H1 (cell line): ENCODE results near the gene GPR161. TPM values are rescaled to one million over a fixed set of nuclear protein-coding genes. Genes with fewer than 3 reads are reported as not detected.

ENCODE experiments used
- CHD1 ChIP-seq: IDR thresholded peaks from 2 replicates; pipeline ENCODE4 v1.6.1; 2012; ENCODE audit warnings: low read depth, low read length, improper control_type of control experiment
- EP300 ChIP-seq, 2 experiments: IDR thresholded peaks; 1 replicate in 1 of 2; 2 replicates in 1 of 2; pipeline ENCODE4 v1.6.1; 2011 to 2012; ENCODE audit warnings: low read depth in 2 of 2, low read length in 2 of 2, mild to moderate bottlenecking in 2 of 2, borderline replicate concordance in 1 of 2, inconsistent platforms in 1 of 2, moderate library complexity in 1 of 2
- KDM1A ChIP-seq: fragments of 200-600, 300-600 bp; sonication (generic); IDR thresholded peaks from 2 replicates; pipeline ENCODE4 v1.7.1; 2016; ENCODE audit warnings: mild to moderate bottlenecking, low read length, borderline replicate concordance
- SIX5 ChIP-seq: IDR thresholded peaks from 2 replicates; pipeline ENCODE4 v1.6.1; 2011; ENCODE audit warnings: mild to moderate bottlenecking, low read depth, low read length
- SRF ChIP-seq: IDR thresholded peaks from 2 replicates; pipeline ENCODE4 v1.6.1; 2011; ENCODE audit warnings: mild to moderate bottlenecking, low read depth, low read length, moderate library complexity
- polyA plus RNA-seq, 7 experiments: library from polyadenylated mRNA; depleted of rRNA in 3 of 7; stranded (reverse) in 5 of 7; unstranded in 2 of 7; fragments of >200 nt in 5 of 7; fragments of 200-250 nt in 2 of 7; gene quantifications; 1 replicate in 5 of 7; 2 replicates in 1 of 7; 4 replicates in 1 of 7; pipeline versions ENCODE4 v1.2.1 to v1.2.3, GENCODE V29; 2011 to 2013; ENCODE audit warnings: missing spikeins in 2 of 7, mixed read lengths in 2 of 7
- total RNA-seq: library from RNA; stranded (reverse); fragmentation: NEBNext Ultra II Directional; extraction: Animal tissue kit (Norgen Biotek cat#: 25700); gene quantifications from 2 replicates; pipeline ENCODE4 v1.2.1, GENCODE V29; 2021
- TF ChIP-seq, protein P1 (sequence below), 3 experiments: IDR thresholded peaks; 1 replicate in 2 of 3; 2 replicates in 1 of 3; pipeline versions ENCODE4 v1.5.1 to v1.6.1; 2011; ENCODE audit warnings: low read length in 3 of 3, mild to moderate bottlenecking in 3 of 3, inconsistent platforms in 2 of 3, low read depth in 1 of 3, moderate library complexity in 1 of 3; ENCODE audit not compliant: insufficient read depth in 1 of 3; ENCODE audit errors: control extremely low read depth in 1 of 3

Gene GPR161
- total and polyA plus RNA-seq, 2 of the 8 experiments (the other 6 are each of a cell fraction or from before 2014, with no cell fraction given) = 13.7 to 16.8 TPM

GRCh38 chr1:168053681-168054080 is 83.0 kb downstream of the GPR161 start (continued):
- TF ChIP-seq, protein P1, sequence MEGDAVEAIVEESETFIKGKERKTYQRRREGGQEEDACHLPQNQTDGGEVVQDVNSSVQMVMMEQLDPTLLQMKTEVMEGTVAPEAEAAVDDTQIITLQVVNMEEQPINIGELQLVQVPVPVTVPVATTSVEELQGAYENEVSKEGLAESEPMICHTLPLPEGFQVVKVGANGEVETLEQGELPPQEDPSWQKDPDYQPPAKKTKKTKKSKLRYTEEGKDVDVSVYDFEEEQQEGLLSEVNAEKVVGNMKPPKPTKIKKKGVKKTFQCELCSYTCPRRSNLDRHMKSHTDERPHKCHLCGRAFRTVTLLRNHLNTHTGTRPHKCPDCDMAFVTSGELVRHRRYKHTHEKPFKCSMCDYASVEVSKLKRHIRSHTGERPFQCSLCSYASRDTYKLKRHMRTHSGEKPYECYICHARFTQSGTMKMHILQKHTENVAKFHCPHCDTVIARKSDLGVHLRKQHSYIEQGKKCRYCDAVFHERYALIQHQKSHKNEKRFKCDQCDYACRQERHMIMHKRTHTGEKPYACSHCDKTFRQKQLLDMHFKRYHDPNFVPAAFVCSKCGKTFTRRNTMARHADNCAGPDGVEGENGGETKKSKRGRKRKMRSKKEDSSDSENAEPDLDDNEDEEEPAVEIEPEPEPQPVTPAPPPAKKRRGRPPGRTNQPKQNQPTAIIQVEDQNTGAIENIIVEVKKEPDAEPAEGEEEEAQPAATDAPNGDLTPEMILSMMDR (IDR thresholded peaks at IDR 0.05; ENCODE audit: control extremely low read depth in 1 of 3, insufficient read depth in 1 of 3, low read depth in 1 of 3, low read length in 3 of 3) = no peak
- no peak for TF ChIP-seq KDM1A
- no peak for TF ChIP-seq SIX5
- TF ChIP-seq SRF = no peak
- no peak for TF ChIP-seq EP300 (IDR thresholded peaks at IDR 0.05; ENCODE audit: borderline replicate concordance in 1 of 2, low read depth in 2 of 2, low read length in 2 of 2)
- TF ChIP-seq CHD1 = no peak
